Stimulated activated CD8-positive, alpha-beta memory T cell treated with anti-CD3 and anti-CD28 coated beads, Interleukin-4, amount 100 ng/mL, for 4 hours (primary cell): ENCODE measurements around the gene KRT9.

Experiments used
- DNase-seq, 2 donors: peaks; one replicate each; pipeline ENCODE4 v3.0.0-alpha.2; 2020; ENCODE audit warnings: low read depth in 2 of 2, low spot score in 1 of 2

The KRT9 gene

GRCh38 chr17:41531993-41532392, 39.9 kb downstream of the KRT9 start:
- DNase-seq = no peak

- DNase-seq = no peak
These were observed 41.5 kb downstream of the KRT9 start for GRCh38 chr17:41530062-41531048.

GRCh38 chr17:41529491-41529915, 42.4 kb downstream of the KRT9 start:
- no peak for DNase-seq

- no peak for DNase-seq
These were observed 42.9 kb downstream of the KRT9 start for GRCh38 chr17:41528959-41529353.

GRCh38 chr17:41527063-41528023, 44.5 kb downstream of the KRT9 start:
- no peak for DNase-seq

- no peak for DNase-seq
These were observed 47.6 kb downstream of the KRT9 start for GRCh38 chr17:41524261-41524660.

GRCh38 chr17:41523787-41524186, 48.1 kb downstream of the KRT9 start:
- no peak for DNase-seq

GRCh38 chr17:41523225-41523593, 48.6 kb downstream of the KRT9 start:
- DNase-seq = no peak

- DNase-seq = no peak
These were observed 49.3 kb downstream of the KRT9 start for GRCh38 chr17:41522301-41523224.

GRCh38 chr17:41521574-41522261, 50.1 kb downstream of the KRT9 start:
- DNase-seq = no peak

- DNase-seq = no peak
These were observed 50.9 kb downstream of the KRT9 start for GRCh38 chr17:41520821-41521521.

GRCh38 chr17:41519501-41520224, 52.2 kb downstream of the KRT9 start:
- no peak for DNase-seq

GRCh38 chr17:41518789-41519449, 52.9 kb downstream of the KRT9 start, which contains the start of gene KRT15:
TSS of gene KRT15 (minus strand) at chr17:41518890. CDS start at chr17:41518827, 63 bp downstream.
- DNase-seq = no peak

- DNase-seq = no peak
These were observed 53.8 kb downstream of the KRT9 start for GRCh38 chr17:41518031-41518430.

GRCh38 chr17:41516830-41517283, 55.0 kb downstream of the KRT9 start:
- DNase-seq = no peak

GRCh38 chr17:41516147-41516829, 55.6 kb downstream of the KRT9 start:
- DNase-seq = no peak
